IPS DF 4.7 (cell line): Measurements from ENCODE around the gene OCSTAMP.

Source experiments
- DNase-seq: peaks from one replicate; pipeline ENCODE4 v3.0.0-alpha.2; 2013; ENCODE audit warnings: low spot score; ENCODE audit errors: extremely low read depth

The OCSTAMP gene

DNA sequence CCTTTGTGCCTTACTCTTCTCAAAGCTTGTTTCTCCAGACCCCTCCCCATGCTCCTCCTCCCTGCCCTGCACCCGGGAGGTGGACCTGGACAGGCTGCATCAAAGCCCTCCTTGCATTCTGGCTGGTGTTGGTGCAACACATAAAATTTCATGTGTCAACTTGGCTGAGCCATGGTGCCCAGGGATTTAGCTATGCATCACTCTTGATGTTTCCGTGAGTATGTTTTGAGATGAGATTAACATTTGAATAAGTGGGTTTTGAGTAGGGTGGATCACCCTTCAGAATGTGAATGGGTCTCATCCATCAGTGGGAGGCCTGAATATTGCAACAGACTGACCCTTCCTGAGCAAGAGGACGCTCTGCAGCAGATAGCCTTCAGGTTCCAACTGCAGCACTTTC, 4.4 kb upstream of the OCSTAMP start:
- DNase-seq, result no peak

DNA sequence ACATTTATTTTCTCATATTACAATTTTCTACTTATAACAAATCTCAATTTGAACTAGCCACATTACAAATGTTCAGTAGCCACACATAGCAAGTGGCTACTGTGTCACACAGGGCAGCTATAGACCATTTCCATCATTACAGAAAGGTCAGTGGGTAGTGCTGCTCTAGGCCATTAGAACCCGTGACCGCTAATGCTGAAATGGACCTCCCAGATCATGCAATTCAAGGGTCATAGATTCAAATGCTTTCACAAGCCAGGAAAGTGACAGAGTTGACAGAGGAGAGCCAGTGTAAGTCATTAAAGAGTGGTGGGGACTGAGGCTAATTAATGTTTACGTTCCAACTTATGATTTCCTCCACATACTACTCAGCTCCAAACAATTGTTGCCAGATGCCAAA, 3.5 kb upstream of the OCSTAMP start:
- no peak for DNase-seq

DNA sequence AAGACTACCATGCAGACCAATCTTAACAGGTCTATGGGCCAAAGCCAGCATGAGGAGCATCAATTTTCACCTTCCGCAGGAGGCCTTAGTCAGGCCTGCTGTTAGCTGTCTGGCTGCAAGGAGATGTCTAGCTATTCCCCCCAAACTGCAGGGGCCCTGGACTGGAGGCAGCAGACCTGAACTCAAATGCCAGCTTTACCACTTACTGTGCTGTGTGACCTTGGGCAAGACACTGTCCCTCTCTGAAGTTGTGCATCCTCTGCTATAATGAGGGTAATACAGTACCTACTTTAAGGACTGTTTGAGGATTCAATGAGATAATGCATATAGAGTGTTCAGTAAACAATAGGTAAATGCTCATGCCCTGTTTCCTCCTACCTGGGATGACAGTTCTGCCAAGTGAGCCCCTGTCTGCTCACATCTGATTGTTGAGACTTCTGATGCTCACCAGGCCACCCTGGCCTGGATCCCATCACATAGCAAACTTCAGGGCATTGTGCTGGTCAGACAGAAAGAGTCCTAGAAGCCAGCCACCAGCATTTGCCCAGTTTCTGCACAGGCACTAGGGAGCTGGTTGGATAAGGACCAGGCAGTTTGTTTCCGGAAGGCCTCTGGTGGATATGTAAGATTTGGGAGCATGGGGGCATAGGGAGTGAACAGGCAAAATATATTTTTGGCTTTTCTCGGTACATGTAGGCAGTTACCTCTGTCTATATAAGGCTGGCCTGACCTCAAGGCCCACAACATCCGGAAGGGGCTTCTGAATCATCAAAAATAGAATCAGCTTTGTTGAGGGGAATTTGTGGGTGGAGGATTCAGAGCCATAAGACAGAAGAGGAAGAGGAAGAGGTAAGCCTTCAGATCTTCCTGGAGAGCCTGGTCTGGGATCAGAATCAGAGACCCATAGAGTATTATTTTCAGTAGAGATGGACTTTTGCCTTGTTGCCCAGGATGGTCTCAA, 2.3 kb upstream of the OCSTAMP start:
- DNase-seq, result no peak

DNA sequence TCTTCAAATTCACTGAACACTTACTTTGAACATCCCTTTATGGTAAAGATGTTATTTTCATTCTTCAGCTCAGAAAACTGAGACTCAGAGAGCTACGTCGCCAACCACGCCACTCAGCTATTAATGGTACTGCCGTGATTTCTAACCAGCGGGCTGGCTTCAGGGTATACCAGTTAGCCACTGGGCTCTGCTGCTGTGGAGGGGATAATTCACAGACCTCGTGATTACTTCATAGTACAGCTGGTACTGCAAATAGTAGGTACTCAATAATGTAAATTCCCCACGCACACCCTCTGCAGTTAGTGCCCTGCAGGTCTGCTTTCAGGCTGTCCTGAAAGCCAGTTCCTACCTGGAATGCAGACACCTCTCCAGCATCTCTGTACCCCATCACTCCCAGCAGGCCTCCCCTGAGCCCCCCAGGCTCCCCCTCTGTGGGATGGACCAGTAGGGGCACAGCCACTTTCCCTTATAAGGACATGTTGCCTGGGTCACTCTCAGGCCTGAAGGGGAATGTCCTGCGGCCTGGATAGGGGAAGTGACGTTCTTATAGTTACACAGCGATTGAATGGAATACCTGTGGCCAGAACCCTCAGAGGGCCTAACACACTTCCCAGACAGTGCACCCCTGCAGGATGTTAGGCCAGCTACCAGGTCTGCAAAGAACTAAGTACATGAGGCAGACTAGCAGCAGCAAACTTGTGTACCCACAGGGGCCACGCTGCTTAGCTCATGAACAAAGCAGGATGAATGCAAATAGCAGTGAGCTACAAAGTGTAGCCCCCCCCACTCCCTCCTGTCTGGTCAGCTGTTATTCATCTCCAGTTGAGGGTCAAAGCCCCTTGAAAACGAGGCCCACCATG, 1.3 kb upstream of the OCSTAMP start:
- no peak for DNase-seq

DNA sequence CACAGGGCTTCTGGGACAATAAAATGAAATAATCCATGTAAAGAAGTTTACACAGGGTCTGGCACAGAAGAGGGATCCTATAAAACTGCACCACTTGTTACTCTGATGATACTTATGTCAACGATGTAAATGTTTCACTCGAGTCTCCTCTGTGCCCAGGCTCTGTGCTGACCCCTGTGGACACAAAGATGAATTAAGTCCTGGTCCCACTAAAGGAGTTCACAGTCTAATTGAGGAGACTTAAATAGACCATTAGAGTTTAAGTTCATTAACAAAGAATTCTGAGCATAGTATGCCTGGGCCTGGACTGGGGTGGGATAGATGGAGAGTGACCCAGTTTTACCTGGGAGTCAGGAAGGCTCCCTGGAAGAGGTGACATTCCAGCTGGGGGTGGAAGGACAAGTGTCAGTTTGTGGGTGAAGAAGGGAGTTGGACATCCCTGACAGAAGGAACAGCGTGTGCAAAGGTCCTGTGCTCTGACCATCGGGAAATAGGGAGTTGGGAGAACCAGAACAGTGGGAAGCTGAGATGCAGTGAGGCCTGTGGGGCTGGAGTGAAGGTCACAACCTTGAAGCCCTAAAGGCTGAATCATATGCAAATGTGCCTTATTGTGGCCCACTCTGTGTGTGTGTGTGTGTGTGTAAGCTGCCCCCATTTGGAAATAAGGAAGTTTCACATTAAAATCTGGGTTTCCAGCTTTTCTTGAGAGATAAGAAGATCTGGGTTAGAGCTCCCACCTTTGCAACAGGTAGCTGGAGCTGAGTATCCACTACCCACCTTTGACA, 1.1 kb downstream of the OCSTAMP start:
- DNase-seq, result no peak

DNA sequence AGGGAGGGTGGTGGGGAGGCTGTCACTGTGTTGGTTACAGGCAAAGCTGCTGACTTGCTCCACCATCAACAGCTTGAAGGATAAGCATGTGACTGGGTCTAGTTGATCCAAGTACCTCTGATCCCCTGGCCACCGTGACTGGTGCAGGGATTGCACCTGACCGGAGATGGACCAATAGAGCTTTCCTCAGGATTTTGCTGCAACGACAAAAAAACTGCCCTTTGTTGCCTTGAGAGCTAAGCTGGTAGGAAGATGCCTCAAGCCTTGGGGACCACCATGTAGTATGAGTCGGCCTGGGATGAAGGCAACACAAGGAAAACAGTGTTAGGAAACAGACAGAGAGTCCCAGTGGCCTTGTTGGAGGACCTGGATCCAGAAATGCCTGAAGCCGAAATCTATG, 1.8 kb downstream of the OCSTAMP start:
- DNase-seq, result no peak

DNA sequence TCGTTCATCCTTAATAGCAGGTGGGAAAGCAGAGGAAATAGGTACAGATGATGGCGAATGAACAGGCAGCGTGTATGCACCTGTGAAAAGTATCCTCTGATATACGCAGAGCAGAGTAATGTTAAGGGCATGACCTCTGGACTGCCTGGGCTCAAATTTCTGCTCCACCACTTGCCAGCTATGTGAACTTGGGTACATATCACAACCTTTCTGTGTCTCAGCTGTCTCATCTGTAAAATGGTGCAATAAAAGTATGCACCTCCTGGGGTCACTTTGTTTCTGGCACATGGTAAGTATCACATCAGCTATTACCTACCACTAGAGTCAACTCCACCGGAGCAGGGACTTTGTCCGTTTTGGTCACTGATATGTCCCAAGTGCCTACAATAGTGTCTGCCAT, 2.5 kb downstream of the OCSTAMP start:
- no peak for DNase-seq

DNA sequence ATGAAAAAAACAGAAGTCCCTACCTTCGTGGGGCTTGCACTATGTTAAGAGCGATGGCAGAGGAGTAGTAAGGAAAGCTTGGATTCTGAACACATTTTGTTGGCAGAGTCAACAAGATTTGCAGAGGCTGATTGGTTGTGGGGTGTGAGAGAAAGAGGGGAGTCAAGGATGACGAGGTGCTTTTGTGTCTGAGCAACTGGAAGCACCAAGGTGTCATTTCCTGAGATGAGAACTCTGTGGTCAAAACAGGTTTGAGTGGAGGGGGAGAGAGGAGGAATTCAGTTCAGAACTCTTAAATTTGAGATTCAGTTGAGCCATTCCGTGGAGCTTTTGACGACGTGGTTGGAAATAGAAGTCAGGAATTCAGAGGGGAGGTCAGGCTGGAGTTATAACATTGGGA, 3.5 kb downstream of the OCSTAMP start:
- no peak for DNase-seq

DNA sequence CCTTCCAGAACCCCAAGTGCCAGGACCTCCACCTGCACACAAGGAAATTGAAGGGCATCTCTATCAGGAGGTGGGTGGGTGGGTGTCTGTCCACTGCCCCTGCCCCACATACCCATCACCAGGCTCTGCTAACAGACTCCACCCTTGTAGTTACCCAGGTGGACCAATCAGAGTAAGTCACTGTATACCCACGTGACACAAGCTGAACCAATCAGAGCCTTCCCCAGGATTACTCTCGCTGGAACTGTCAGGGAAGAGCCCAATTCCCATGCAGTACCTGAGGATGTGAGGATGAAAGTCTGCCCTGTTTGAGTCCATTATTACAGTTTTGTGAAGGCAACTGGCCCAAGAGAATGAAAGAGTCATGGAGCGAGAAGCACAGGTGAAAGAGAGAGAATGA, 4.2 kb downstream of the OCSTAMP start:
- no peak for DNase-seq

DNA sequence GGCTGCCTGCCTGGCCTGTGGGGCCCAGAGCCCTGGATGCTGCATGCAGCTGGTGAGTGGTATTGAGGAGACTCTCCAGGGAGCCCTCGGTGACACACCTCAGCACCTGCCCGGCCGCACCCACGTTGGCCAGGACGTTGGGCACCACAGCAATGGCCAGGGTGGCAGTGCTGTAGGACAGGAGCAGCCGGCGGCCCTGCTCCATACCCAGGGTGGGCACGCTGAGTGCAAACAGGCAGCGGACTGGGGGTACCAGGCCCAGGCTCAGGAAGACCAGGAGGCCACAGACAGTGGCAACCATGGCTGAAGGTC, 4.7 kb downstream of the OCSTAMP start:
- no peak for DNase-seq

DNA sequence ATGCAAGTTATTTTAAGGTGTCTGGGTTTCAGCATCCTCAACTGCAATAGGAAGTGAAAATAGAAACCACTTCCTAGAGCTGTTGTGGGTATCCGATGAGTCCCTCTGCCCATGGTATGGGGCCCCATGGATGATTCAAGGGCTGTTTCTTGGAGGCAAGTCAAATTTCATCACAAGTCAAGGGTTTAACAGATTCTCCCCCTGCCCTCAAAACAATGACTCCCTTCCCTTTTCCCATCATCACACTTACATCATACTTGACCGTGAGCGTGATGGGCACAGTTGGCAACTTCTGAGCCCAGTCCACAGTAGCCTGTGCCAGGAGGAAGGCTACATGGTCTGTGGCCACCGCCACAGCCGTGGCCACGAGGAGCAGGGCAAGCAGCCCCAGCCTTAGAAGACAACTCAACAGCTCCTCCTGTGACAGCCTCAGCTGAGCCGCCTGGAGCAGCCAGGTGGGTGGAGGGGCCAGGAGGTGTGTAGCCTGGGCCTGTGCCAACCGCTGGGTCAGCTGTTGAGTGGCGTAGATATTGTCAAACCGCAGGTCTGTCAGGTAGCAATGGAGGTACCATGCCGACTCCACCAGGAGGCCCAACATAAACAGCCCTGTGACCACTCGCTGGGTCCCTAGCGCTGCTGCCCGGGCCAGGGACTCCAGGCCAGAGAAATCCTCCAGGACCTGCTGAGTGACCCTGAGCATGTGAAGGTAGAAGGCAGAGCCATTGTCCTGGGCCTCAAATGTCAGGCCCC, 5.2 kb downstream of the OCSTAMP start:
- no peak for DNase-seq

DNA sequence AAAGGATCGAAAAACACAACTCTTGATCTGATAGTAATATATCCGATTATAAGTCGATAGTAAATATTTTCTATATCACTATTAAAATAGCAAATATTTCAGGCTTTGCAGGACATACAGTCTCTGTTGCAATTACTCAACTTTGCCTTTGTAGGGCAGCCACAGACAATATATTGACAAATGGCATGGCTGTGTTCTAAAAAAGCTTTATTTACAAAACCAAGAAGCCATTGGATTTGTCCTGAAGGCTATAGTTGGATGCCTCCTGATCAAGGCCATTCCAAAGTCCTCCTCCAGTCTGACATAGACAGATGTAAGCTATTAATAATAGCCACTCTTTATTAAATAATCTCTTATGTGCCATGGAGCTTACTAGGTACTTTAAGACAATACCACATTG, 5.9 kb downstream of the OCSTAMP start:
- no peak for DNase-seq

DNA sequence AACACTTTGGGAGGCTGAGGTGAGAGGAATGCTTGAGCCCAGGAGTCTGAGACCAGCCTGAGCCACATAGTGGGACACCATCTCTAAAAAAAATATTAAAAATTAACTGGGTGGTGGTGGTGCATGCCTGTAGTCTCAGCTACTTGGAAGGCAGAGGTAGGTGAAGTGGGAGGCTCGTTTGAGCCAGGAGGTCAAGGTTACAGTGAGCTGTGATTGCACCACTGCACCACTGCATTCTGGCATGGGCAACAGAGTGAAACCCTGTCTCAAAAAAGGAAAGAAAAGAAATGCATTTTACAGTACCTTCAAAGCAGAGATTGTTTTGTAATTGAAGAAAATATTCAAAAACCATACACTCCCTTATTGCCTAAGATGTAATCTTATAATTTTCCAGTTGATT, 6.5 kb downstream of the OCSTAMP start:
- no peak for DNase-seq

DNA sequence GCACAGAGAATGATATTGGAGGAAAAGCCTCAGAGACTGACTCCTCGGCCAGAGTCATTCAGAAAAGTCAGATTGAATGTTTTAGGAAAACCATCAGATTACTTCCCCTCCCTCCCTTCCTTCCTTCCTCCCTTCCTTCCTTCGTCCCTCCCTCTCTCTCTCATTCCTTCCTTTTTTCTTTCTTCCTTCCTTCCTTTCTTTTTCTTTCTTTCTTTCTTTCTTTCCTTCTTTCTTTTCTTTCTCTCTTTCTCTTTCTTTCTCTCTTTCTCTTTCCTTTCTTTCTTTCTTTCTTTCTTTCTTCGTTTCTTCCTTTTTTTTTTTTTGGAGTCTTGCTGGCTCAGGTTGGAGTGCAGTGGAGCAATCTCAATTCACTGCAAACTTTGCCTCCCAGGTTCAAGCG, 7.4 kb downstream of the OCSTAMP start:
- DNase-seq, result no peak

DNA sequence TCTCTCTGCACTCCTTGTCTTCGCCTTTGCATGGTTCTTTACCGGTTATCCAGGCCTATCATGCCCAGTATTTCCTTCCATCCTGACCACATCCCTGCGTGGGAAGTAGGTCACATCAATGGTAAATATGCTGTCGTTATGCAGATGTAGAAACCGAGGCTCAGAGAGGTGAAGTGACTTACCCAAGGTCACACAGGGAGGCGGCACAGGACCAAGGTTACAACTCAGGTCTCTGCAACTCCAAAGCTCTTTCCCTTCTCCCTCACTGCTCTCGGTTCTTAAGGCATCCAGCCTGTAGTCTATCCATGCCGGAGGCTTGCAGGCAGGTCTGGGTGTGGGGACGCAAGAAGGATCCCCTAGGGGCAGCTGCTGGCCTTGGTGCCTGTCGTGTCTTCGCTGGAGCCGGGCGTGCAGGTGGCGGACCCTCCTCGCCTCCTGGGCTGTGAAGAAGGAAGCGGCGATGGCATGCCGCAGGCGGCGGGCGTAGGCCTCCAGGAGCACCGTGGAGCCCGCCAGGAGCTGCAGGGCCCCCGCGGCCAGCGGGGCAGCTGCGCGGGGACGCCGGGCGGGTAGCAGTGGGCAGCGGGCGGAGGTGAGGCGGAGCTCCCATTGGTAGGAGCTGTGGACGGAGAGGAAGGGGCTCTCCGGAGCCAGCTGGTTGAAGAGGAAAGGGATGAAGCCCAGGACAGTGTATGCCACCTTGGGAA, 9.1 kb downstream of the OCSTAMP start:
- no peak for DNase-seq

DNA sequence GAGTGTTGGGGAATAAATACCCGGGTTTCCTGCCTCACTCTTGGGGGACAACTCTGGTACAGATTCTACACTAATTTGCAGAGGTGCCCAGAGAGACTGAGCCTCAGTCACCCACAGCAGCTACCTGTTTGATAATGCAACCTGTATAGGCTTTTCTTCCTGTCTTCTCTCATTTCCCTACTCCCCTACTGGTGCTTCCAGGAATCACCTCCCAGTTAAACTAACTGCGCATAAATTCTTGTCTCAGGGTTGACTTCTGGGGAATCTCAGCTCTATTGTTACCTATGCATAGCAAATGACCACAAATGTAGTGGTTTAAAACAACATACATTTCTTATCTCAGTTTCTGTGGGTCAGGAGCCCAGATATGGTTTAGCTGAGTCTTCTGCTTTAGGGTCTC, 11.3 kb downstream of the OCSTAMP start:
- no peak for DNase-seq

DNA sequence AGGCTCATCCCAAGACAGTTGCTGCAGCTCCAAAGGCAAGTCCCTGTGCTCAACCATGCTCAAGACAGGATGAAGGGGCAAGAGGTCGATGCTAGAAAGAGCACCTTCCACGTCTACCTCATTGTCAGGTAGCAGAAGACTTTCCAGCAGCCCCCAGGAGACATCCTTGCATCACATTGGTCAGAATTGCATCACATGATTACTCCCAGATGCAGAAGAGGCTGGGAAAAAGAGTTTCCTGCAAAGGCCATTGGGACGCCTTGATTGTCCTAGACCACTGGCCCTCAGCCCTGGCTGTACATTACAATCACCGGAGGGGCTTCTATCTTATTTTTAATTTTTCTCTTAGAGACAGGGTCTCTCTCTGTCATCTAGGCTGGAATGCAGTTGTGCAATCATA, 19.8 kb downstream of the OCSTAMP start:
- DNase-seq, result no peak

DNA sequence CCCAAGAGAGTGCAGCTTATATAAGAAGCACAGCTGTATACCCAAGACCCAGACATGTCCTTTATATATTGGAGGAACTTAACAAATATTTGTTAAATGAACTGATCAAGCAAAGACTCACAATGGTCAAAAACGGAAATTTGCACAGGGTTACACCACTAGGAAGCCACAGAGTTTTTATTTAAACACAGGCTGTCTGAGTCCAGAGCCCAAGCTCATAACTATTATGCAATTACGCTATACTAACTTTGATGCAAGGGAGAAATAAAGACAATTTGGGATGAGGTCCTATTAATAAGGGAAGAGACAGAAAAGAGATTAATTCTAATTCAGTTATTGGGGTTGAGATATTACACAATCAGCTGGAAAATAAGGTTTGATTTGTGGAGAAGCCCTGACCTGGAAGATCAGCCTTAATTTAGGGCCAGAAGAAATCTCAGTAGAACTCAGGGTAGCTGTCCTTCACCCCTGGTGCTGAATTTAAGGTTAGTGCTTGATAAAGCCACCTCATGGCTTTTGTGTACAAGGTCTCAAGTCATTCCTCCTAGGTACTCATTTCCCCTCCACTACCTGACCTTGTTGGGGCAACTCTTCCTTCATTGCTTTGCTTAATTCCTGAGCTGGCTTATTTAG, 26.6 kb downstream of the OCSTAMP start:
- DNase-seq, result no peak

DNA sequence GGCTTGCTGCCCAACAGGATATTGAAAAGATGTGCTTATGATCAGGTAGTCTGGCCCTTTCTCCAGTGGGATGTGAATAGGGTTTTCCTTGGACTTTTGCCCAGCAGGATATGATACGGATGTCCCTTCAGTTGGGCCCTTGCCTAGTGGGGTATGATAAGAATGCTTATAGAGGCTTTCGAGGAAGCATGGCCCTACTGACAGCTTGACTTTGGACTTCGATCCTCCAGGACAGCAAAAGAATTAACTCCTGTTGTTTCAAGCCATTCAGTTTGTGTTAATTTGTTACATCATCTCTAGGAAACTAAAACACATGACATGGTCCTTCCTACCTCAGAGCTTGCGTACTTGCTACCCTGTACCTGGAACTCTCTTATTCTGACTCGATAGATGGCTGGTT, 27.3 kb downstream of the OCSTAMP start:
- DNase-seq, result no peak

DNA sequence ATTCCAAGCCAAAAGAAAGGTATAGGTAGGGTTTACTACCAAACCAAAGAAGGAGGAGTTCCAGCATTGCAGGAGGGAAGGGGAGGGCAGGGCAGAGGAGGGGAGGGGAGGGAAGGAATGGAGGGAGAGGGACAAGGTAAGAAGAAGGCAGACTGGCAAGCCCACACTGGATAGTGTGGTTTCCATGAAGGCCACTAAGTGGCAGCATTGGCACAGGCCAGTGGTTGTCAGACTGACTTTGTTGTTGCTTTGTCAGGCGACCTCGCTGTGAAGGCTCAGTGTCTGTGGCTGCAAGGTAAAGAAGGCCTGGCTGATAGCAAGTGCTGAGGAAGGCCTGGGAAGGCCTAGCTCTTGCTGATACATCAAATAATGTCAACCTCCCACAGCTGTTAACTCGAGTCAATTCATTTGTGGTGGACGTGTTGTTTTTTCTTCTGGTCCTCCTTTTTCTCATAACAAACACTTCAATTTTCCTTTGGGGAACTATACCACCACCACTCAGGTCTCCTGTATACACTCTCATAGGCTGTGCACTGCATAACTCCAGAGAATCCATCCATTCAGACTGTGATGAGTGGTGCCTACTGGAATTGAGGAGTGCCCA, 29.4 kb downstream of the OCSTAMP start:
- peak; percentile 74 for DNase-seq
